K562 (cell line): ENCODE data around the gene PPP4R4.

Experiments used
- CTCF ChIP-seq, 3 experiments: IDR thresholded peaks in 2 of 3; conservative IDR thresholded peaks in 1 of 3; 2 replicates each; pipeline ENCODE4 v1.5.1; 2011 to 2012; ENCODE audit warnings: low read length in 3 of 3, mild to moderate bottlenecking in 3 of 3, control low read depth in 2 of 3, improper control_type of control experiment in 1 of 3, inconsistent platforms in 1 of 3, low read depth in 1 of 3, mixed read lengths in 1 of 3, moderate library complexity in 1 of 3; ENCODE audit not compliant: insufficient read depth in 2 of 3
- ZFP30 ChIP-seq: fragments of 250-450 bp; sonication (Bioruptor Pico); IDR thresholded peaks from 2 replicates; pipeline ENCODE4 v1.8.0; 2022; ENCODE audit warnings: moderate library complexity, mild to moderate bottlenecking, inconsistent platforms, borderline replicate concordance

GRCh38 chr14:94278731-94279130, 104.6 kb downstream of the PPP4R4 start:
- TF ChIP-seq CTCF (IDR thresholded peaks at IDR 0.05 in 2 of 3, conservative IDR thresholded peaks at IDR 0.05 in 1 of 3; ENCODE audit: insufficient read depth in 2 of 3, low read depth in 1 of 3, low read length in 3 of 3), result no peak
- no peak for TF ChIP-seq ZFP30
